ENCODE data around the gene SLC36A4.

DNA sequence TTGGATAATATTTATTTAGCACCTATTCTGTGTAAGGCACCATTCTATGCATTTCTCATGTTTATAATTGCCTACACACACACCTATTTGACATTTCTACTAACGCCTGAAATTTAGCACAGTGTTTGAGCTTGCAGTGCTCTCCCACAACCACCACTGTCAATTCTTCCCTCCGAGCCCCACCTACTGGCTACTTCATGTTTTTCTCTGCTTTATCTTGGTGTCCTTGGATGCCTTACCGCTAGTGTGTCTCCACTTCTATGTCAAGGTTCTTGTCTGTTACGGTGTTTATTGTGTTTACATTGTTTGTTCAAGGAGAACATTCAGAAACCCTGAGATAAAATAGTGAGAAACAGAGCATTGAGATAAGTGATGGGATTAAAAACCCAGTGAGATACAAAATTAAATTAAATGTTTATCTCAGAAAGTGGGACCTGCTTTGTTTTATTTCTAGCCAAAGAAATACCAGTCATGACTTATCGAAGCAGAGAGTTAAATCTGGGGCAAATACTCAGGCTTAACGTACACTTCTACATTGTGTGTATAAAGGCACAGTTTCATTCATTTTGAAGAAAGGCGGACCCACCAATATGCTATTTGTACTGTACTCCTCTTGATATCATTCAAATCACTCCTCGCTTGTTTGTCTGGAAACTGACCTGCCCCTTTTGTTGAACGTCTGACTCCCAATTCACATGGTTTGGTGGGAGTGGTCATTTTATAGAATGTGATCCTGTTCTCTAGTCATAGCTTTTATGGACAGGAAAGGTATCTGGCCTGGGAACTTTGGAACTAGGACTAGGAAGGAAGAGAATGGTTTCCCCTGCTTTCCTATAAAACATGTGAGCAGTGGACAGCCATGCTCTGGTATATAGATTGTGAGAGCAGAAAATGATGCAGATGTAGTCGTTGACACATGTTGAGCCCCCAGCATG is 39.2 kb upstream of the SLC36A4 start:
- TF ChIP-seq RCOR1 (IDR thresholded peaks at IDR 0.05; ENCODE audit: borderline replicate concordance in 1 of 2, low read depth in 2 of 2, low read length in 2 of 2) = no peak
- no peak for TF ChIP-seq HDAC6 (IDR thresholded peaks at IDR 0.05; ENCODE audit: low read depth, low read length)
- no peak for TF ChIP-seq TBL1XR1 (IDR thresholded peaks at IDR 0.05; ENCODE audit: low read length in 2 of 2)
- no peak for TF ChIP-seq ZNF324 (CRISPR knock-in tag; IDR thresholded peaks at IDR 0.05)
- TF ChIP-seq POU5F1 (IDR thresholded peaks at IDR 0.05; ENCODE audit: borderline replicate concordance, low read depth, low read length, partially characterized antibody) = no peak
- no peak for TF ChIP-seq PYGO2 (tag; IDR thresholded peaks at IDR 0.05)
- TF ChIP-seq SREBF2 (CRISPR knock-in tag; IDR thresholded peaks at IDR 0.05) = no peak
- TF ChIP-seq FOSL1 (tag; conservative IDR thresholded peaks at IDR 0.05) = no peak
- TF ChIP-seq, protein P1, sequence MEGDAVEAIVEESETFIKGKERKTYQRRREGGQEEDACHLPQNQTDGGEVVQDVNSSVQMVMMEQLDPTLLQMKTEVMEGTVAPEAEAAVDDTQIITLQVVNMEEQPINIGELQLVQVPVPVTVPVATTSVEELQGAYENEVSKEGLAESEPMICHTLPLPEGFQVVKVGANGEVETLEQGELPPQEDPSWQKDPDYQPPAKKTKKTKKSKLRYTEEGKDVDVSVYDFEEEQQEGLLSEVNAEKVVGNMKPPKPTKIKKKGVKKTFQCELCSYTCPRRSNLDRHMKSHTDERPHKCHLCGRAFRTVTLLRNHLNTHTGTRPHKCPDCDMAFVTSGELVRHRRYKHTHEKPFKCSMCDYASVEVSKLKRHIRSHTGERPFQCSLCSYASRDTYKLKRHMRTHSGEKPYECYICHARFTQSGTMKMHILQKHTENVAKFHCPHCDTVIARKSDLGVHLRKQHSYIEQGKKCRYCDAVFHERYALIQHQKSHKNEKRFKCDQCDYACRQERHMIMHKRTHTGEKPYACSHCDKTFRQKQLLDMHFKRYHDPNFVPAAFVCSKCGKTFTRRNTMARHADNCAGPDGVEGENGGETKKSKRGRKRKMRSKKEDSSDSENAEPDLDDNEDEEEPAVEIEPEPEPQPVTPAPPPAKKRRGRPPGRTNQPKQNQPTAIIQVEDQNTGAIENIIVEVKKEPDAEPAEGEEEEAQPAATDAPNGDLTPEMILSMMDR (IDR thresholded peaks at IDR 0.05 in 2 of 3, conservative IDR thresholded peaks at IDR 0.05 in 1 of 3; ENCODE audit: insufficient read depth in 2 of 3, low read depth in 1 of 3, low read length in 3 of 3) = peak; percentile 53 to 79 (median 63)
- TF ChIP-seq CBFA2T3 (IDR thresholded peaks at IDR 0.05) = no peak
- TF ChIP-seq, protein P2, sequence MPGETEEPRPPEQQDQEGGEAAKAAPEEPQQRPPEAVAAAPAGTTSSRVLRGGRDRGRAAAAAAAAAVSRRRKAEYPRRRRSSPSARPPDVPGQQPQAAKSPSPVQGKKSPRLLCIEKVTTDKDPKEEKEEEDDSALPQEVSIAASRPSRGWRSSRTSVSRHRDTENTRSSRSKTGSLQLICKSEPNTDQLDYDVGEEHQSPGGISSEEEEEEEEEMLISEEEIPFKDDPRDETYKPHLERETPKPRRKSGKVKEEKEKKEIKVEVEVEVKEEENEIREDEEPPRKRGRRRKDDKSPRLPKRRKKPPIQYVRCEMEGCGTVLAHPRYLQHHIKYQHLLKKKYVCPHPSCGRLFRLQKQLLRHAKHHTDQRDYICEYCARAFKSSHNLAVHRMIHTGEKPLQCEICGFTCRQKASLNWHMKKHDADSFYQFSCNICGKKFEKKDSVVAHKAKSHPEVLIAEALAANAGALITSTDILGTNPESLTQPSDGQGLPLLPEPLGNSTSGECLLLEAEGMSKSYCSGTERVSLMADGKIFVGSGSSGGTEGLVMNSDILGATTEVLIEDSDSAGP (CRISPR knock-in tag; IDR thresholded peaks at IDR 0.05) = no peak
- TF ChIP-seq, protein P3, sequence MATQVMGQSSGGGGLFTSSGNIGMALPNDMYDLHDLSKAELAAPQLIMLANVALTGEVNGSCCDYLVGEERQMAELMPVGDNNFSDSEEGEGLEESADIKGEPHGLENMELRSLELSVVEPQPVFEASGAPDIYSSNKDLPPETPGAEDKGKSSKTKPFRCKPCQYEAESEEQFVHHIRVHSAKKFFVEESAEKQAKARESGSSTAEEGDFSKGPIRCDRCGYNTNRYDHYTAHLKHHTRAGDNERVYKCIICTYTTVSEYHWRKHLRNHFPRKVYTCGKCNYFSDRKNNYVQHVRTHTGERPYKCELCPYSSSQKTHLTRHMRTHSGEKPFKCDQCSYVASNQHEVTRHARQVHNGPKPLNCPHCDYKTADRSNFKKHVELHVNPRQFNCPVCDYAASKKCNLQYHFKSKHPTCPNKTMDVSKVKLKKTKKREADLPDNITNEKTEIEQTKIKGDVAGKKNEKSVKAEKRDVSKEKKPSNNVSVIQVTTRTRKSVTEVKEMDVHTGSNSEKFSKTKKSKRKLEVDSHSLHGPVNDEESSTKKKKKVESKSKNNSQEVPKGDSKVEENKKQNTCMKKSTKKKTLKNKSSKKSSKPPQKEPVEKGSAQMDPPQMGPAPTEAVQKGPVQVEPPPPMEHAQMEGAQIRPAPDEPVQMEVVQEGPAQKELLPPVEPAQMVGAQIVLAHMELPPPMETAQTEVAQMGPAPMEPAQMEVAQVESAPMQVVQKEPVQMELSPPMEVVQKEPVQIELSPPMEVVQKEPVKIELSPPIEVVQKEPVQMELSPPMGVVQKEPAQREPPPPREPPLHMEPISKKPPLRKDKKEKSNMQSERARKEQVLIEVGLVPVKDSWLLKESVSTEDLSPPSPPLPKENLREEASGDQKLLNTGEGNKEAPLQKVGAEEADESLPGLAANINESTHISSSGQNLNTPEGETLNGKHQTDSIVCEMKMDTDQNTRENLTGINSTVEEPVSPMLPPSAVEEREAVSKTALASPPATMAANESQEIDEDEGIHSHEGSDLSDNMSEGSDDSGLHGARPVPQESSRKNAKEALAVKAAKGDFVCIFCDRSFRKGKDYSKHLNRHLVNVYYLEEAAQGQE (IDR thresholded peaks at IDR 0.05; ENCODE audit: borderline replicate concordance) = peak; percentile 28; the same call in 1 of the 2 replicates
- TF ChIP-seq, protein P3 (CRISPR knock-in tag; IDR thresholded peaks at IDR 0.05; ENCODE audit: low read depth) = no peak
